CD8-positive, alpha-beta memory T cell (primary cell): ENCODE results near the gene SBK2. TPM values are rescaled to one million over a fixed set of nuclear protein-coding genes. Genes with fewer than 3 reads are reported as not detected.

ENCODE experiments used
- CTCF ChIA-PET: fragments of 350-600 bp; sonication (Branson Sonifier 250); formaldehyde crosslinking; loops from one replicate; lab custom pipeline; 2021; ENCODE audit warnings: antibody characterized with exemption; lab: Charles Lee
- POLR2A ChIA-PET: fragments of 350-600 bp; sonication (Branson Sonifier 250); formaldehyde crosslinking; loops from one replicate; lab custom pipeline; 2021; ENCODE audit warnings: antibody characterized with exemption; lab: Charles Lee
- DNase-seq, 5 donors: peaks; one replicate each; pipeline versions ENCODE4 v3.0.0 to v3.0.0-alpha.2; 2020 to 2022; ENCODE audit warnings: mixed read lengths in 1 of 5
- H3K27ac ChIP-seq: one replicate; pipeline ENCODE4 v1.7.0; 2013; ENCODE audit warnings: low read depth, mild to moderate bottlenecking, low read length, moderate library complexity
- H3K27me3 ChIP-seq: 2 replicates; pipeline ENCODE4 v1.7.0; 2013; ENCODE audit warnings: low read length, mild to moderate bottlenecking; ENCODE audit not compliant: insufficient read depth, poor library complexity, severe bottlenecking
- H3K36me3 ChIP-seq: 2 replicates; pipeline ENCODE4 v1.7.0; 2013; ENCODE audit warnings: mild to moderate bottlenecking, low read length, moderate library complexity; ENCODE audit not compliant: insufficient read depth
- H3K4me1 ChIP-seq: 2 replicates; pipeline ENCODE4 v1.7.0; 2013; ENCODE audit warnings: mild to moderate bottlenecking, low read length, moderate library complexity; ENCODE audit not compliant: insufficient read depth
- H3K4me3 ChIP-seq: 2 replicates; pipeline ENCODE4 v1.7.0; 2013; ENCODE audit warnings: mild to moderate bottlenecking, low read length
- H3K9me3 ChIP-seq: 2 replicates; pipeline ENCODE4 v1.7.0; 2013; ENCODE audit warnings: mild to moderate bottlenecking, low read length
- H3K27ac Mint-ChIP-seq, 8 donors: one replicate each; pipeline ENCODE4 v1.8.0; 2020 to 2021; ENCODE audit warnings: mixed read lengths in 8 of 8, mild to moderate bottlenecking in 6 of 8, inconsistent platforms in 3 of 8, moderate library complexity in 3 of 8
- H3K27me3 Mint-ChIP-seq, 2 donors: one replicate each; pipeline ENCODE4 v1.8.0; 2020 to 2021; ENCODE audit warnings: mixed read lengths in 2 of 2, mild to moderate bottlenecking in 1 of 2, moderate library complexity in 1 of 2
- H3K36me3 Mint-ChIP-seq, 3 donors: one replicate each; pipeline ENCODE4 v1.8.0; 2020 to 2021; ENCODE audit warnings: mixed read lengths in 3 of 3, inconsistent platforms in 1 of 3, mild to moderate bottlenecking in 1 of 3
- H3K4me1 Mint-ChIP-seq, 3 donors: one replicate each; pipeline ENCODE4 v1.8.0; 2020 to 2021; ENCODE audit warnings: mixed read lengths in 3 of 3, inconsistent platforms in 1 of 3, mild to moderate bottlenecking in 1 of 3
- H3K4me3 Mint-ChIP-seq, 7 donors: one replicate each; pipeline ENCODE4 v1.8.0; 2020 to 2021; ENCODE audit warnings: mixed read lengths in 7 of 7, mild to moderate bottlenecking in 6 of 7, moderate library complexity in 4 of 7, inconsistent platforms in 2 of 7
- H3K9me3 Mint-ChIP-seq, 5 donors: one replicate each; pipeline ENCODE4 v1.8.0; 2020 to 2022; ENCODE audit warnings: mixed read lengths in 5 of 5, mild to moderate bottlenecking in 3 of 5, moderate library complexity in 2 of 5, inconsistent platforms in 1 of 5
- polyA plus RNA-seq: library from polyadenylated mRNA; unstranded; fragments of 300-500 nt; fragmentation: Illumina TruSeq; gene quantifications from one replicate; pipeline ENCODE4 v1.2.3, GENCODE V29; 2021
- total RNA-seq, 2 experiments: library from RNA; stranded (reverse); gene quantifications; one replicate each; pipeline ENCODE4 v1.2.3, GENCODE V29; 2021

Gene SBK2
- total and polyA plus RNA-seq, 3 experiments from 2014 or later, result not detected

GRCh38 chr19:55508120-55508519 is 28.8 kb downstream of the SBK2 start:
- no peak for DNase-seq
- no peaks in the 10 kb centered on the region for H3K9me3 ChIP-seq
- POLR2A ChIA-PET, result no interaction called here

DNA sequence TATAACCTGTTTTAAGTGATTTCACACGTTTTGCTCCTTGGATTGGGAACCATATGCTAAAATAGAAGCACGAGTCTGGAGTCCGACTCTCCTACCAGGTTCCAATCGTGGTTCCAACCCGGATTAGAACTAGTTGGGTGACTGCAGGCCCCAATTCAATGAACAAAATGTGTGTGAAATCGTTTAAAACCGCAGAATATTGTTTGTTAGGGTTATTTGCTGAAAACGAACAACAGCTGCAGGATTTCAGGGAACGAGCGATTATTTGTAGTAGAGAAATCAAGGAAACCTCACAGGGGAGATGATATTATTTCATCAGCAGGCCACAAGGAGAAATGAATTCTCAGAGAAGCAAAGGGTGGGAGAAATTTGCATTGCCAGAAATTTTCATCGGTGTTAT is 32.0 kb downstream of the SBK2 start:
- no peak for DNase-seq
- H3K27ac Mint-ChIP-seq, result no peak overlapping the region
- CTCF ChIA-PET, result interaction anchor here (0.9 to 2.8 kb wide), 17 partner anchors 12 to 387 kb away, joined by 3 to 80 read pairs (median 9); partner anchors contain the start of genes HSPBP1, ISOC2, KMT5C and NAT14
- no peaks in the 10 kb centered on the region for H3K27me3 ChIP-seq
- POLR2A ChIA-PET, result interaction anchor here (1.6 kb wide), 1 partner anchor 29 kb away, joined by 5 read pairs; no protein-coding TSS in a partner anchor
- H3K36me3 Mint-ChIP-seq, result peaks cover 0 to 3% (median 0%) of the 10 kb centered on the region in 3 donors
- H3K36me3 ChIP-seq, result no peaks in the 10 kb centered on the region
- H3K4me3 ChIP-seq, result no peak overlapping the region
- peak overlapping the region in 1 of 7 donors; percentile 78 for H3K4me3 Mint-ChIP-seq
- peaks cover 4 to 14% of the 10 kb centered on the region in 2 donors for H3K27me3 Mint-ChIP-seq
- no peaks in the 10 kb centered on the region for H3K9me3 Mint-ChIP-seq
- H3K9me3 ChIP-seq, result no peaks in the 10 kb centered on the region
- peaks cover 10 to 14% (median 13%) of the 10 kb centered on the region in 3 donors for H3K4me1 Mint-ChIP-seq
- peaks cover 5% of the 10 kb centered on the region for H3K4me1 ChIP-seq
- no peak overlapping the region for H3K27ac ChIP-seq

More at GRCh38 chr19:55508120-55508519, 28.8 kb downstream of the SBK2 start:
- Mint-ChIP-seq H3K9me3 (no peaks in the 10 kb centered on the region), H3K36me3 (no peaks in the 10 kb centered on the region), H3K4me3 (no peak overlapping the region), H3K27ac (peak overlapping the region in 1 of 8 donors; percentile 60), H3K4me1 (peaks cover 5 to 11% (median 6%) of the 10 kb centered on the region in 3 donors), H3K27me3 (peaks cover 18 to 32% of the 10 kb centered on the region in 2 donors)
- CTCF ChIA-PET, result interaction anchor here (1.2 to 1.8 kb wide), 2 partner anchors 40 to 124 kb away, joined by 8 read pairs; no protein-coding TSS in a partner anchor
- Histone ChIP-seq H3K4me1 (peaks cover 5% of the 10 kb centered on the region), H3K36me3 (no peaks in the 10 kb centered on the region), H3K27me3 (no peaks in the 10 kb centered on the region), H3K4me3 (no peak overlapping the region), H3K27ac (no peak overlapping the region)

GRCh38 chr19:55504252-55504603 is 32.7 kb downstream of the SBK2 start:
- no peak overlapping the region for H3K27ac ChIP-seq
- peak overlapping the region; percentile 54 to 93 (median 79) for H3K4me3 Mint-ChIP-seq

DNA sequence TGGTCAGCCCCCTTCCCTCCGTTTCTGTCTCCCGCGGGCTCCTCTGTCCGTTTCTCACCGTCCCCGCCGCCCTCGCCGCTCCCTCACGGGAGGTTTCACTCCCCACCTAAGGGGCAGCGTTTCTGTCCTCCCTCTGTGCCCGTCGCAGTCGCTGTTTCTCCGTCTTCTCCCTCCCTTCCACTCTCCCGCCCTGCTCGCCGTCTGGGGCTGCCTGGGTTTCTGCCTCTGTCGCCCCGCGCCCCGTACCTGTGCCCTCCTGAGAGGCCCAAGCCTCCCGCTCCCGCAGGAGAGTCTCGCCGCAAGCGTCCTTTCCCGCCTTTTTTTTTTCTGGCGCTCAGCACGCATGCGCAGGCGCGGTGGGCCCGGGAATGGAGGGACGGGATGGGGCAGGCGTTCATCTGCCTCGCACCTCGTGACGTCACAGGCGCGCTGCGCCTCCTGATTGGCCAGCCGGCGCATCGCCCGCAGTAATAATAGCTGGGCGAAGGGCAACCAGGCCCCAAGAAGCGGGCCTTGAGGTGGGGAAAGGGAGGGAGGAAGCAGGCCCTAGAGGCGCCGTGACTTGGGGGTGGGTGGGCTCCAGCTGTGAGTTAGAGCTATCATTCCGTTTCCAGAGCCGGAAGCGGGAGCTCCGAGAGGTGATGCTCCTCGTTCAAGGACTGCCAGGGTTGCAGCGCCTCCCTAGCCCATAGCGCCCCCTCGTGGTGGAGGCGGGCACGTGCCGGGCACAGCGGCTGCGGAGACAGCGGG is 33.3 kb downstream of the SBK2 start:
- Histone ChIP-seq H3K27me3 (no peaks in the 10 kb centered on the region), H3K27ac (peak overlapping the region; percentile 51), H3K36me3 (no peaks in the 10 kb centered on the region), H3K9me3 (no peaks in the 10 kb centered on the region), H3K4me3 (peak overlapping the region; percentile 82), H3K4me1 (peaks cover 5% of the 10 kb centered on the region)
- H3K36me3 Mint-ChIP-seq, result peaks cover 0 to 3% (median 0%) of the 10 kb centered on the region in 3 donors
- peaks cover 4 to 10% of the 10 kb centered on the region in 2 donors for H3K27me3 Mint-ChIP-seq
- H3K4me1 Mint-ChIP-seq, result peaks cover 10 to 14% (median 13%) of the 10 kb centered on the region in 3 donors
- ChIA-PET POLR2A (interaction anchor here (0.6 to 1.6 kb wide), 6 partner anchors 28 to 151 kb away, joined by 3 to 6 read pairs (median 4); partner anchors contain the start of gene FIZ1), CTCF (interaction anchor here (0.6 to 2.8 kb wide), 60 partner anchors 9 to 1021 kb away, joined by 3 to 80 read pairs (median 4); partner anchors contain the start of genes HSPBP1, ISOC2, KMT5C and NAT14)
- H3K9me3 Mint-ChIP-seq, result no peaks in the 10 kb centered on the region
- peak overlapping the region; percentile 71 to 98 (median 88) for H3K27ac Mint-ChIP-seq
- peak; percentile 90 to 94 (median 91) for DNase-seq
- peak overlapping the region; percentile 70 to 94 (median 85) for H3K4me3 Mint-ChIP-seq

More at GRCh38 chr19:55504252-55504603, 32.7 kb downstream of the SBK2 start:
- H3K4me1 Mint-ChIP-seq, result peaks cover 10 to 14% (median 13%) of the 10 kb centered on the region in 3 donors
- H3K9me3 Mint-ChIP-seq, result no peaks in the 10 kb centered on the region
- H3K36me3 Mint-ChIP-seq, result peaks cover 0 to 3% (median 0%) of the 10 kb centered on the region in 3 donors
- H3K27me3 Mint-ChIP-seq, result peaks cover 4 to 14% of the 10 kb centered on the region in 2 donors
- H3K4me3 ChIP-seq, result no peak overlapping the region
- DNase-seq, result no peak
- ChIA-PET CTCF (interaction anchor here (0.7 to 2.8 kb wide), 53 partner anchors 9 to 1021 kb away, joined by 3 to 80 read pairs (median 5); partner anchors contain the start of genes HSPBP1, ISOC2, KMT5C and NAT14), POLR2A (interaction anchor here (0.5 to 1.6 kb wide), 7 partner anchors 28 to 150 kb away, joined by 3 to 6 read pairs (median 4); partner anchors contain the start of gene FIZ1)
- no peaks in the 10 kb centered on the region for H3K36me3 ChIP-seq
- no peaks in the 10 kb centered on the region for H3K27me3 ChIP-seq
- no peaks in the 10 kb centered on the region for H3K9me3 ChIP-seq
- H3K4me1 ChIP-seq, result peaks cover 5% of the 10 kb centered on the region
- H3K27ac Mint-ChIP-seq, result peak overlapping the region in 3 of 8 donors; percentile 23 to 82 (median 77)

DNA sequence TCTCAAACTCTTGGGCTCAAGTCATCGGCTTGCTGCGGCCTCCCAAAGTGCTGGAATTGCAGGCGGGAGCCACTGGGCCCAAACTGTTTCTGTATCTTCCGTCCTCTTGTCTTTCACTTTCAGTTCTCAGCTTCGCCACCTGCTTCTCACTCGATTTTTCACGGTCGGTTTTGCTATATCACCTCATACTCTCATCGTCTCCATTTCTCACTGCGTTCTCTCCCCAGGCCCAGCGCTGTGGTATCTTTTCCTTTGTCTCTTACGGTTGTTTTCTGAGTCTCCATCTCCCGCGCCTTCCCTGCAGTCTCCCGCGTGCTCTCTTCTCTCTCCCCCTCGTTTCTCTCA is 33.8 kb downstream of the SBK2 start:
- Mint-ChIP-seq H3K4me1 (peaks cover 10 to 14% (median 13%) of the 10 kb centered on the region in 3 donors), H3K27ac (peak overlapping the region in 7 of 8 donors; percentile 41 to 98 (median 85)), H3K9me3 (no peaks in the 10 kb centered on the region), H3K27me3 (peaks cover 2 to 7% of the 10 kb centered on the region in 2 donors), H3K4me3 (peak overlapping the region; percentile 70 to 94 (median 85)), H3K36me3 (peaks cover 0 to 3% (median 0%) of the 10 kb centered on the region in 3 donors)
- POLR2A ChIA-PET, result interaction anchor here (1.4 to 1.6 kb wide), 2 partner anchors 27 to 129 kb away, joined by 5 to 6 read pairs; no protein-coding TSS in a partner anchor
- Histone ChIP-seq H3K27me3 (no peaks in the 10 kb centered on the region), H3K36me3 (no peaks in the 10 kb centered on the region), H3K4me3 (peak overlapping the region; percentile 82), H3K4me1 (peaks cover 5% of the 10 kb centered on the region), H3K9me3 (no peaks in the 10 kb centered on the region), H3K27ac (peak overlapping the region; percentile 51)
- no peak for DNase-seq
- CTCF ChIA-PET, result interaction anchor here (0.6 to 2.8 kb wide), 31 partner anchors 8 to 826 kb away, joined by 3 to 80 read pairs (median 7); partner anchors contain the start of genes ISOC2, KMT5C, NAT14 and SSC5D

GRCh38 chr19:55502197-55502952 is 34.6 kb downstream of the SBK2 start:
- POLR2A ChIA-PET, result no interaction called here
- no peaks in the 10 kb centered on the region for H3K27me3 Mint-ChIP-seq

GRCh38 chr19:55500368-55500952 is 36.5 kb downstream of the SBK2 start:
- H3K4me1 ChIP-seq, result peaks cover 5% of the 10 kb centered on the region
- POLR2A ChIA-PET, result no interaction called here
- CTCF ChIA-PET, result interaction anchor here (1.7 kb wide), 1 partner anchor 359 kb away, joined by 5 read pairs; no protein-coding TSS in a partner anchor
- Mint-ChIP-seq H3K36me3 (peaks cover 0 to 3% (median 0%) of the 10 kb centered on the region in 3 donors), H3K4me3 (no peak overlapping the region), H3K9me3 (no peaks in the 10 kb centered on the region), H3K27ac (no peak overlapping the region), H3K4me1 (peaks cover 10 to 14% (median 13%) of the 10 kb centered on the region in 3 donors), H3K27me3 (peaks cover 0 to 1% of the 10 kb centered on the region in 2 donors)
- no peaks in the 10 kb centered on the region for H3K9me3 ChIP-seq
- H3K4me3 ChIP-seq, result no peak overlapping the region
- no peak overlapping the region for H3K27ac ChIP-seq
- DNase-seq, result no peak
- H3K36me3 ChIP-seq, result no peaks in the 10 kb centered on the region
- H3K27me3 ChIP-seq, result no peaks in the 10 kb centered on the region

More at GRCh38 chr19:55502197-55502952, 34.6 kb downstream of the SBK2 start:
- peak overlapping the region in 3 of 8 donors; percentile 2 to 77 (median 11) for H3K27ac Mint-ChIP-seq
- CTCF ChIA-PET, result interaction anchor here (0.6 to 1.7 kb wide), 3 partner anchors 35 to 361 kb away, joined by 5 to 9 read pairs (median 5); no protein-coding TSS in a partner anchor
- peak overlapping the region in 5 of 7 donors; percentile 3 to 17 (median 11) for H3K4me3 Mint-ChIP-seq
- Histone ChIP-seq H3K36me3 (no peaks in the 10 kb centered on the region), H3K4me3 (no peak overlapping the region), H3K9me3 (no peaks in the 10 kb centered on the region), H3K27me3 (no peaks in the 10 kb centered on the region), H3K27ac (no peak overlapping the region), H3K4me1 (peaks cover 5% of the 10 kb centered on the region)
- peaks cover 0 to 3% (median 0%) of the 10 kb centered on the region in 3 donors for H3K36me3 Mint-ChIP-seq
- DNase-seq, result no peak
- peaks cover 10 to 14% (median 13%) of the 10 kb centered on the region in 3 donors for H3K4me1 Mint-ChIP-seq
- no peaks in the 10 kb centered on the region for H3K9me3 Mint-ChIP-seq
